ENCODE data around the gene OPN4.
A peak's percentile ranks its signal among the peaks of the same experiment; 100 is the strongest.

The OPN4 gene

GRCh38 chr10:86706401-86706841 lies 52.1 kb downstream of the OPN4 start:
- Histone ChIP-seq H3K27ac (ENCODE audit: low read depth, low read length) (no peak overlapping the region), H3K9me3 (ENCODE audit: control insufficient read depth, insufficient read depth, low read length) (no peaks in the 10 kb centered on the region), H3K27me3 (ENCODE audit: control insufficient read depth, insufficient read depth, low read length) (no peaks in the 10 kb centered on the region), H3K9ac (ENCODE audit: low read depth, low read length) (no peak overlapping the region), H3K36me3 (ENCODE audit: control insufficient read depth, insufficient read depth, low read length) (no peaks in the 10 kb centered on the region), H3K4me1 (ENCODE audit: control insufficient read depth, insufficient read depth, low read length) (peaks cover 18% of the 10 kb centered on the region), H3K4me3 (ENCODE audit: low read depth, low read length) (no peak overlapping the region)

GRCh38 chr10:86706977-86707376 lies 52.6 kb downstream of the OPN4 start:
- Histone ChIP-seq H3K4me1 (ENCODE audit: control insufficient read depth, insufficient read depth, low read length) (peaks cover 20% of the 10 kb centered on the region), H3K9ac (ENCODE audit: low read depth, low read length) (no peak overlapping the region), H3K27me3 (ENCODE audit: control insufficient read depth, insufficient read depth, low read length) (no peaks in the 10 kb centered on the region), H3K9me3 (ENCODE audit: control insufficient read depth, insufficient read depth, low read length) (no peaks in the 10 kb centered on the region), H3K4me3 (ENCODE audit: low read depth, low read length) (no peak overlapping the region), H3K36me3 (ENCODE audit: control insufficient read depth, insufficient read depth, low read length) (no peaks in the 10 kb centered on the region), H3K27ac (ENCODE audit: low read depth, low read length) (no peak overlapping the region)

GRCh38 chr10:86707505-86707904 lies 53.2 kb downstream of the OPN4 start:
- Histone ChIP-seq H3K4me3 (ENCODE audit: low read depth, low read length) (no peak overlapping the region), H3K9ac (ENCODE audit: low read depth, low read length) (no peak overlapping the region), H3K4me1 (ENCODE audit: control insufficient read depth, insufficient read depth, low read length) (peaks cover 25% of the 10 kb centered on the region), H3K9me3 (ENCODE audit: control insufficient read depth, insufficient read depth, low read length) (no peaks in the 10 kb centered on the region), H3K36me3 (ENCODE audit: control insufficient read depth, insufficient read depth, low read length) (no peaks in the 10 kb centered on the region), H3K27me3 (ENCODE audit: control insufficient read depth, insufficient read depth, low read length) (no peaks in the 10 kb centered on the region), H3K27ac (ENCODE audit: low read depth, low read length) (no peak overlapping the region)

- Histone ChIP-seq H3K9ac (ENCODE audit: low read depth, low read length) (no peak overlapping the region), H3K36me3 (ENCODE audit: control insufficient read depth, insufficient read depth, low read length) (no peaks in the 10 kb centered on the region), H3K27me3 (ENCODE audit: control insufficient read depth, insufficient read depth, low read length) (no peaks in the 10 kb centered on the region), H3K27ac (ENCODE audit: low read depth, low read length) (no peak overlapping the region), H3K9me3 (ENCODE audit: control insufficient read depth, insufficient read depth, low read length) (no peaks in the 10 kb centered on the region), H3K4me3 (ENCODE audit: low read depth, low read length) (no peak overlapping the region), H3K4me1 (ENCODE audit: control insufficient read depth, insufficient read depth, low read length) (peaks cover 26% of the 10 kb centered on the region)
Observed at GRCh38 chr10:86708068-86708782, 53.9 kb downstream of the OPN4 start.

- Histone ChIP-seq H3K4me3 (ENCODE audit: low read depth, low read length) (no peak overlapping the region), H3K27ac (ENCODE audit: low read depth, low read length) (no peak overlapping the region), H3K27me3 (ENCODE audit: control insufficient read depth, insufficient read depth, low read length) (no peaks in the 10 kb centered on the region), H3K9ac (ENCODE audit: low read depth, low read length) (no peak overlapping the region), H3K36me3 (ENCODE audit: control insufficient read depth, insufficient read depth, low read length) (no peaks in the 10 kb centered on the region), H3K9me3 (ENCODE audit: control insufficient read depth, insufficient read depth, low read length) (no peaks in the 10 kb centered on the region), H3K4me1 (ENCODE audit: control insufficient read depth, insufficient read depth, low read length) (peaks cover 26% of the 10 kb centered on the region)
Observed at GRCh38 chr10:86708783-86709380, 54.5 kb downstream of the OPN4 start.

GRCh38 chr10:86709396-86710185 lies 55.2 kb downstream of the OPN4 start:
- H3K9me3 ChIP-seq (ENCODE audit: control insufficient read depth, insufficient read depth, low read length), result no peaks in the 10 kb centered on the region
- H3K27ac ChIP-seq (ENCODE audit: low read depth, low read length), result no peak overlapping the region
- no peaks in the 10 kb centered on the region for H3K27me3 ChIP-seq (ENCODE audit: control insufficient read depth, insufficient read depth, low read length)
- peaks cover 26% of the 10 kb centered on the region for H3K4me1 ChIP-seq (ENCODE audit: control insufficient read depth, insufficient read depth, low read length)
- H3K4me3 ChIP-seq (ENCODE audit: low read depth, low read length), result no peak overlapping the region
- no peaks in the 10 kb centered on the region for H3K36me3 ChIP-seq (ENCODE audit: control insufficient read depth, insufficient read depth, low read length)
- no peak overlapping the region for H3K9ac ChIP-seq (ENCODE audit: low read depth, low read length)

- Histone ChIP-seq H3K9ac (ENCODE audit: low read depth, low read length) (peak overlapping the region; percentile 49; the same call in 1 of the 2 replicates), H3K36me3 (ENCODE audit: control insufficient read depth, insufficient read depth, low read length) (no peaks in the 10 kb centered on the region), H3K27ac (ENCODE audit: low read depth, low read length) (peak overlapping the region; percentile 70)
Observed at GRCh38 chr10:86710987-86711512, 56.7 kb downstream of the OPN4 start.

GRCh38 chr10:86711513-86712316 lies 57.4 kb downstream of the OPN4 start:
- Histone ChIP-seq H3K36me3 (ENCODE audit: control insufficient read depth, insufficient read depth, low read length) (no peaks in the 10 kb centered on the region), H3K27me3 (ENCODE audit: control insufficient read depth, insufficient read depth, low read length) (no peaks in the 10 kb centered on the region), H3K4me3 (ENCODE audit: low read depth, low read length) (peak overlapping the region; percentile 63), H3K9me3 (ENCODE audit: control insufficient read depth, insufficient read depth, low read length) (no peaks in the 10 kb centered on the region), H3K9ac (ENCODE audit: low read depth, low read length) (peak overlapping the region; percentile 58), H3K4me1 (ENCODE audit: control insufficient read depth, insufficient read depth, low read length) (peaks cover 17% of the 10 kb centered on the region; the same call in 1 of the 2 replicates), H3K27ac (ENCODE audit: low read depth, low read length) (peak overlapping the region; percentile 70)

More at GRCh38 chr10:86710987-86711512, 56.7 kb downstream of the OPN4 start:
- Histone ChIP-seq H3K9me3 (ENCODE audit: control insufficient read depth, insufficient read depth, low read length) (no peaks in the 10 kb centered on the region), H3K4me3 (ENCODE audit: low read depth, low read length) (peak overlapping the region; percentile 63), H3K27me3 (ENCODE audit: control insufficient read depth, insufficient read depth, low read length) (no peaks in the 10 kb centered on the region), H3K4me1 (ENCODE audit: control insufficient read depth, insufficient read depth, low read length) (peaks cover 19% of the 10 kb centered on the region; the same call in 1 of the 2 replicates)

- Histone ChIP-seq H3K4me3 (ENCODE audit: low read depth, low read length) (peak overlapping the region; percentile 63), H3K36me3 (ENCODE audit: control insufficient read depth, insufficient read depth, low read length) (no peaks in the 10 kb centered on the region), H3K27me3 (ENCODE audit: control insufficient read depth, insufficient read depth, low read length) (no peaks in the 10 kb centered on the region), H3K9me3 (ENCODE audit: control insufficient read depth, insufficient read depth, low read length) (no peaks in the 10 kb centered on the region), H3K9ac (ENCODE audit: low read depth, low read length) (peak overlapping the region; percentile 58), H3K4me1 (ENCODE audit: control insufficient read depth, insufficient read depth, low read length) (peaks cover 17% of the 10 kb centered on the region; the same call in 1 of the 2 replicates), H3K27ac (ENCODE audit: low read depth, low read length) (peak overlapping the region; percentile 70)
Observed at GRCh38 chr10:86712317-86712707, 58.0 kb downstream of the OPN4 start.

- H3K9me3 ChIP-seq (ENCODE audit: control insufficient read depth, insufficient read depth, low read length), result no peaks in the 10 kb centered on the region
- H3K4me1 ChIP-seq (ENCODE audit: control insufficient read depth, insufficient read depth, low read length), result peaks cover 17% of the 10 kb centered on the region; the same call in 1 of the 2 replicates
- no peaks in the 10 kb centered on the region for H3K27me3 ChIP-seq (ENCODE audit: control insufficient read depth, insufficient read depth, low read length)
- no peak overlapping the region for H3K27ac ChIP-seq (ENCODE audit: low read depth, low read length)
- no peaks in the 10 kb centered on the region for H3K36me3 ChIP-seq (ENCODE audit: control insufficient read depth, insufficient read depth, low read length)
- H3K4me3 ChIP-seq (ENCODE audit: low read depth, low read length), result no peak overlapping the region
- no peak overlapping the region for H3K9ac ChIP-seq (ENCODE audit: low read depth, low read length)
Observed at GRCh38 chr10:86715156-86715795, 60.9 kb downstream of the OPN4 start.

Data from HUES48 (cell line).